HEK293 (cell line): ENCODE results near the gene GPRC5B.

Source experiments
- HOXD13 ChIP-seq: sonication (generic); formaldehyde crosslinking; IDR thresholded peaks from 2 replicates; pipeline ENCODE4 v1.8.0; 2022; ENCODE audit warnings: missing genetic modification reagents, borderline replicate concordance
- MZF1 ChIP-seq: fragments of 450-650 bp; formaldehyde crosslinking; IDR thresholded peaks from 2 replicates; pipeline ENCODE4 v1.5.1; 2017; ENCODE audit warnings: missing biosample characterization, missing genetic modification characterization, borderline replicate concordance
- PRDM1 ChIP-seq: fragments of 450-650 bp; formaldehyde crosslinking; IDR thresholded peaks from 2 replicates; pipeline ENCODE4; 2016; ENCODE audit warnings: missing biosample characterization, missing genetic modification characterization
- RBAK ChIP-seq: fragments of 450-650 bp; formaldehyde crosslinking; IDR thresholded peaks from 2 replicates; pipeline ENCODE4 v1.5.1; 2016; ENCODE audit warnings: missing biosample characterization, missing genetic modification characterization
- TSHZ1 ChIP-seq: fragments of 450-650 bp; formaldehyde crosslinking; IDR thresholded peaks from 2 replicates; pipeline ENCODE4 v1.5.1; 2016; ENCODE audit warnings: missing biosample characterization, missing genetic modification characterization, borderline replicate concordance
- ZBTB10 ChIP-seq: fragments of 450-650 bp; formaldehyde crosslinking; IDR thresholded peaks from 2 replicates; pipeline ENCODE4 v1.5.1; 2016; ENCODE audit warnings: missing biosample characterization, missing genetic modification characterization
- ZBTB26 ChIP-seq: fragments of 450-650 bp; formaldehyde crosslinking; optimal IDR thresholded peaks from 2 replicates; pipeline ENCODE3; 2016; ENCODE audit warnings: missing biosample characterization, mild to moderate bottlenecking, missing genetic modification characterization
- ZNF148 ChIP-seq: fragments of 450-650 bp; formaldehyde crosslinking; IDR thresholded peaks from 2 replicates; pipeline ENCODE4 v1.5.0; 2017; ENCODE audit warnings: missing biosample characterization, missing genetic modification characterization, borderline replicate concordance
- ZNF19 ChIP-seq: fragments of 450-650 bp; formaldehyde crosslinking; IDR thresholded peaks from 2 replicates; pipeline ENCODE4; 2016; ENCODE audit warnings: missing biosample characterization, missing genetic modification characterization, low read depth
- ZNF24 ChIP-seq: fragments of 450-650 bp; formaldehyde crosslinking; IDR thresholded peaks from 2 replicates; pipeline ENCODE4 v1.5.1; 2016; ENCODE audit warnings: missing biosample characterization, missing genetic modification characterization
- ZNF26 ChIP-seq: fragments of 450-650 bp; formaldehyde crosslinking; IDR thresholded peaks from 2 replicates; pipeline ENCODE4 v1.5.1; 2016; ENCODE audit warnings: missing biosample characterization, missing genetic modification characterization
- ZNF280C ChIP-seq: fragments of 450-650 bp; formaldehyde crosslinking; IDR thresholded peaks from 2 replicates; pipeline ENCODE4 v1.5.1; 2016; ENCODE audit warnings: missing biosample characterization, missing genetic modification characterization
- ZNF302 ChIP-seq: fragments of 450-650 bp; formaldehyde crosslinking; IDR thresholded peaks from 2 replicates; pipeline ENCODE4 v1.5.1; 2016; ENCODE audit warnings: missing biosample characterization, missing genetic modification characterization, low read depth
- ZNF37A ChIP-seq: fragments of 450-650 bp; IDR thresholded peaks from 2 replicates; pipeline ENCODE4 v1.5.1; 2018; ENCODE audit warnings: missing biosample characterization, missing genetic modification characterization
- ZNF433 ChIP-seq: fragments of 450-650 bp; formaldehyde crosslinking; IDR thresholded peaks from 2 replicates; pipeline ENCODE4 v1.5.1; 2016; ENCODE audit warnings: missing biosample characterization, missing genetic modification characterization, low read depth
- ZNF513 ChIP-seq: fragments of 450-650 bp; IDR thresholded peaks from 2 replicates; pipeline ENCODE4 v1.5.1; 2018; ENCODE audit warnings: missing biosample characterization, missing genetic modification characterization
- ZNF585B ChIP-seq: fragments of 450-650 bp; formaldehyde crosslinking; IDR thresholded peaks from 2 replicates; pipeline ENCODE4 v1.5.1; 2016; ENCODE audit warnings: missing biosample characterization, missing genetic modification characterization
- ZNF645 ChIP-seq: fragments of 450-650 bp; formaldehyde crosslinking; IDR thresholded peaks from 2 replicates; pipeline ENCODE4; 2016; ENCODE audit warnings: missing biosample characterization, missing genetic modification characterization
- ZNF704 ChIP-seq: fragments of 450-650 bp; formaldehyde crosslinking; IDR thresholded peaks from 2 replicates; pipeline ENCODE4 v1.5.1; 2016; ENCODE audit warnings: missing biosample characterization, missing genetic modification characterization

Gene GPRC5B

GRCh38 chr16:19886073-19886941, 1.7 kb upstream of the GPRC5B start (continued):
- no peak for TF ChIP-seq TSHZ1 (tag by site-specific recombination)
- TF ChIP-seq ZNF24 (tag by site-specific recombination), result no peak
- no peak for TF ChIP-seq ZNF645 (tag by site-specific recombination)
- no peak for TF ChIP-seq ZNF280C (tag by site-specific recombination)
- TF ChIP-seq ZNF704 (tag by site-specific recombination), result no peak
- no peak for TF ChIP-seq ZNF26
- no peak for TF ChIP-seq HOXD13 (CRISPR knock-in tag)
- 0 out of 2 replicates have a peak, but pooled peaks have one; percentile 51 for TF ChIP-seq MZF1 (tag by site-specific recombination)
- TF ChIP-seq ZNF148 (tag by site-specific recombination), result no peak
- no peak for TF ChIP-seq ZNF37A (tag by site-specific recombination)
- no peak for TF ChIP-seq ZNF19 (tag by site-specific recombination)
- TF ChIP-seq ZBTB26, result peak; percentile 30
- no peak for TF ChIP-seq ZNF302 (tag by site-specific recombination)
- TF ChIP-seq ZNF585B (tag by site-specific recombination), result no peak
- no peak for TF ChIP-seq ZBTB10
- peak; percentile 73 for TF ChIP-seq PRDM1 (tag by site-specific recombination)
- no peak for TF ChIP-seq ZNF513
- no peak for TF ChIP-seq RBAK (tag by site-specific recombination)
- no peak for TF ChIP-seq ZNF433 (tag by site-specific recombination)
